Activated naive CD4-positive, alpha-beta T cell treated with anti-CD3 and anti-CD28 coated beads, Interleukin-2, amount 50 U/mL, for 24 hours (primary cell): ENCODE measurements around the gene MACROD2.

Experiments
- H3K27ac Mint-ChIP-seq: one replicate; pipeline ENCODE4 v1.8.0; 2021; ENCODE audit warnings: mild to moderate bottlenecking, mixed read lengths
- H3K27me3 Mint-ChIP-seq: one replicate; pipeline ENCODE4 v1.8.0; 2021; ENCODE audit warnings: mixed read lengths
- H3K36me3 Mint-ChIP-seq: one replicate; pipeline ENCODE4 v1.8.0; 2021; ENCODE audit warnings: mixed read lengths
- H3K4me1 Mint-ChIP-seq: one replicate; pipeline ENCODE4 v1.8.0; 2021; ENCODE audit warnings: mixed read lengths
- H3K4me3 Mint-ChIP-seq: one replicate; pipeline ENCODE4 v1.8.0; 2021; ENCODE audit warnings: mild to moderate bottlenecking, mixed read lengths
- H3K9me3 Mint-ChIP-seq: one replicate; pipeline ENCODE4 v1.8.0; 2021; ENCODE audit warnings: mixed read lengths

Gene MACROD2

GRCh38 chr20:14576196-14576877, 581.0 kb downstream of the MACROD2 start:
- H3K9me3 Mint-ChIP-seq: no peaks in the 10 kb centered on the region
- H3K36me3 Mint-ChIP-seq: no peaks in the 10 kb centered on the region
- H3K27ac Mint-ChIP-seq: no peak overlapping the region
- no peaks in the 10 kb centered on the region for H3K4me1 Mint-ChIP-seq
- no peak overlapping the region for H3K4me3 Mint-ChIP-seq
- H3K27me3 Mint-ChIP-seq: no peaks in the 10 kb centered on the region

- no peak overlapping the region for H3K4me3 Mint-ChIP-seq
- H3K36me3 Mint-ChIP-seq: no peaks in the 10 kb centered on the region
- H3K4me1 Mint-ChIP-seq: no peaks in the 10 kb centered on the region
- peaks cover 10% of the 10 kb centered on the region for H3K9me3 Mint-ChIP-seq
- H3K27ac Mint-ChIP-seq: no peak overlapping the region
- H3K27me3 Mint-ChIP-seq: no peaks in the 10 kb centered on the region
These were observed 585.2 kb downstream of the MACROD2 start for GRCh38 chr20:14580418-14581074.

GRCh38 chr20:14581731-14582130, 586.4 kb downstream of the MACROD2 start:
- H3K27ac Mint-ChIP-seq: no peak overlapping the region
- H3K9me3 Mint-ChIP-seq: peaks cover 10% of the 10 kb centered on the region
- H3K4me3 Mint-ChIP-seq: no peak overlapping the region
- no peaks in the 10 kb centered on the region for H3K36me3 Mint-ChIP-seq
- no peaks in the 10 kb centered on the region for H3K27me3 Mint-ChIP-seq
- H3K4me1 Mint-ChIP-seq: no peaks in the 10 kb centered on the region

- H3K27me3 Mint-ChIP-seq: no peaks in the 10 kb centered on the region
- H3K27ac Mint-ChIP-seq: no peak overlapping the region
- H3K4me1 Mint-ChIP-seq: no peaks in the 10 kb centered on the region
- peaks cover 10% of the 10 kb centered on the region for H3K9me3 Mint-ChIP-seq
- H3K36me3 Mint-ChIP-seq: no peaks in the 10 kb centered on the region
- no peak overlapping the region for H3K4me3 Mint-ChIP-seq
These were observed 587.5 kb downstream of the MACROD2 start for GRCh38 chr20:14582855-14583254.

- Mint-ChIP-seq H3K27ac (no peak overlapping the region), H3K36me3 (no peaks in the 10 kb centered on the region), H3K27me3 (no peaks in the 10 kb centered on the region), H3K4me3 (no peak overlapping the region), H3K4me1 (no peaks in the 10 kb centered on the region), H3K9me3 (peaks cover 10% of the 10 kb centered on the region)
These were observed 588.1 kb downstream of the MACROD2 start for GRCh38 chr20:14583413-14583812.

- Mint-ChIP-seq H3K4me1 (no peaks in the 10 kb centered on the region), H3K27ac (no peak overlapping the region), H3K27me3 (no peaks in the 10 kb centered on the region), H3K36me3 (no peaks in the 10 kb centered on the region), H3K4me3 (no peak overlapping the region), H3K9me3 (no peaks in the 10 kb centered on the region)
These were observed 594.1 kb downstream of the MACROD2 start for GRCh38 chr20:14589383-14589782.

- Mint-ChIP-seq H3K9me3 (no peaks in the 10 kb centered on the region), H3K27me3 (peaks cover 2% of the 10 kb centered on the region), H3K4me3 (no peak overlapping the region), H3K36me3 (no peaks in the 10 kb centered on the region), H3K4me1 (no peaks in the 10 kb centered on the region), H3K27ac (no peak overlapping the region)
These were observed 599.7 kb downstream of the MACROD2 start for GRCh38 chr20:14595051-14595450.

- no peaks in the 10 kb centered on the region for H3K36me3 Mint-ChIP-seq
- no peaks in the 10 kb centered on the region for H3K4me1 Mint-ChIP-seq
- H3K4me3 Mint-ChIP-seq: no peak overlapping the region
- H3K27me3 Mint-ChIP-seq: peaks cover 2% of the 10 kb centered on the region
- H3K9me3 Mint-ChIP-seq: no peaks in the 10 kb centered on the region
- no peak overlapping the region for H3K27ac Mint-ChIP-seq
These were observed 601.9 kb downstream of the MACROD2 start for GRCh38 chr20:14597206-14597715.

GRCh38 chr20:14599613-14600012, 604.3 kb downstream of the MACROD2 start:
- Mint-ChIP-seq H3K27me3 (peaks cover 2% of the 10 kb centered on the region), H3K27ac (no peak overlapping the region), H3K9me3 (no peaks in the 10 kb centered on the region), H3K4me1 (no peaks in the 10 kb centered on the region), H3K36me3 (no peaks in the 10 kb centered on the region), H3K4me3 (no peak overlapping the region)

GRCh38 chr20:14600527-14600926, 605.2 kb downstream of the MACROD2 start:
- no peaks in the 10 kb centered on the region for H3K36me3 Mint-ChIP-seq
- H3K4me3 Mint-ChIP-seq: no peak overlapping the region
- peaks cover 2% of the 10 kb centered on the region for H3K27me3 Mint-ChIP-seq
- no peaks in the 10 kb centered on the region for H3K4me1 Mint-ChIP-seq
- H3K27ac Mint-ChIP-seq: no peak overlapping the region
- H3K9me3 Mint-ChIP-seq: no peaks in the 10 kb centered on the region

GRCh38 chr20:14604143-14604542, 608.8 kb downstream of the MACROD2 start:
- Mint-ChIP-seq H3K36me3 (no peaks in the 10 kb centered on the region), H3K27ac (no peak overlapping the region), H3K9me3 (peaks cover 10% of the 10 kb centered on the region)

GRCh38 chr20:14609328-14610221, 614.3 kb downstream of the MACROD2 start:
- Mint-ChIP-seq H3K4me1 (no peaks in the 10 kb centered on the region), H3K9me3 (peaks cover 10% of the 10 kb centered on the region), H3K27ac (no peak overlapping the region), H3K27me3 (no peaks in the 10 kb centered on the region), H3K36me3 (no peaks in the 10 kb centered on the region), H3K4me3 (no peak overlapping the region)

More at GRCh38 chr20:14604143-14604542, 608.8 kb downstream of the MACROD2 start:
- Mint-ChIP-seq H3K27me3 (peaks cover 2% of the 10 kb centered on the region), H3K4me3 (no peak overlapping the region), H3K4me1 (no peaks in the 10 kb centered on the region)

- H3K27me3 Mint-ChIP-seq: no peaks in the 10 kb centered on the region
- peaks cover 10% of the 10 kb centered on the region for H3K9me3 Mint-ChIP-seq
- H3K27ac Mint-ChIP-seq: no peak overlapping the region
- no peak overlapping the region for H3K4me3 Mint-ChIP-seq
- no peaks in the 10 kb centered on the region for H3K4me1 Mint-ChIP-seq
- H3K36me3 Mint-ChIP-seq: no peaks in the 10 kb centered on the region
These were observed 616.2 kb downstream of the MACROD2 start for GRCh38 chr20:14611479-14611878.

- Mint-ChIP-seq H3K9me3 (peaks cover 10% of the 10 kb centered on the region), H3K27ac (no peak overlapping the region), H3K27me3 (no peaks in the 10 kb centered on the region)
These were observed 617.1 kb downstream of the MACROD2 start for GRCh38 chr20:14612391-14612790.

GRCh38 chr20:14616003-14616402, 620.7 kb downstream of the MACROD2 start:
- Mint-ChIP-seq H3K9me3 (peaks cover 6% of the 10 kb centered on the region), H3K27ac (no peak overlapping the region), H3K36me3 (no peaks in the 10 kb centered on the region), H3K4me1 (no peaks in the 10 kb centered on the region), H3K27me3 (no peaks in the 10 kb centered on the region), H3K4me3 (no peak overlapping the region)

More at GRCh38 chr20:14612391-14612790, 617.1 kb downstream of the MACROD2 start:
- Mint-ChIP-seq H3K4me3 (no peak overlapping the region), H3K4me1 (no peaks in the 10 kb centered on the region), H3K36me3 (no peaks in the 10 kb centered on the region)
